AML-193 (cell line): ENCODE data around the gene TSR3.

Experiments used
- DNase-seq, 2 experiments: peaks; one replicate each; lab custom pipeline; 2025; lab: John Stamatoyannopoulos, UW

Gene TSR3

GRCh38 chr16:1323296-1324239 lies 28.1 kb downstream of the TSR3 start:
- DNase-seq = no peak

GRCh38 chr16:1322407-1322806 lies 29.3 kb downstream of the TSR3 start:
- DNase-seq = no peak

DNA sequence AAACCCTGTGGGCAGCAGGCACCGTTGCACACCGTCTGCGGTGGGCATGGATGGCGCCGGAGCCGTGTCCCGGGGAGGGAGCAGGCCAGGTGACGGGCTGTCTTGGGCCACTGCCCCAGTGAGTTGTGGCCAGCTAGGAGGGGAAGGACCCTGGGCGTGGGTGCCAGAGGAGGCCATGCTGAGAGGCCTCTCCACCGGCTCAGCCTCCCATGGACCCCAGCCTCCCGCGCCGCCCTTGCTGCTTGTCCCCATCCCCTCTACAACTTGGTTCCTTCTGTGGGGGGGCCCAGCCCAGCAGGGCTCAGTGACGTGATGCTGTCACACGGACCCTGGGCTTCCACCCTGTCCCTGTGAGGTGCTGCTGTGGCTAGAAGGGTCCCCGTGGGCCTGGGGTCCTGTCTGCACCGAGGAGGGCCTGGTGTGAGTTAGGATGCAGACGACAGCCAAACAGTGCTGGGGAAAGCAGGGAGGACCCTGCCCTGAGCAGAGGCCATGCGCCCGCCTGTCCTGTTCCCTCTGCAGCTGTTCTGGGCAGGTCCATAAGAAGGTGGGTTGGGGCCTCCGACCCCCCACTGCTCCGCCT lies 30.9 kb downstream of the TSR3 start:
- no peak for DNase-seq

DNA sequence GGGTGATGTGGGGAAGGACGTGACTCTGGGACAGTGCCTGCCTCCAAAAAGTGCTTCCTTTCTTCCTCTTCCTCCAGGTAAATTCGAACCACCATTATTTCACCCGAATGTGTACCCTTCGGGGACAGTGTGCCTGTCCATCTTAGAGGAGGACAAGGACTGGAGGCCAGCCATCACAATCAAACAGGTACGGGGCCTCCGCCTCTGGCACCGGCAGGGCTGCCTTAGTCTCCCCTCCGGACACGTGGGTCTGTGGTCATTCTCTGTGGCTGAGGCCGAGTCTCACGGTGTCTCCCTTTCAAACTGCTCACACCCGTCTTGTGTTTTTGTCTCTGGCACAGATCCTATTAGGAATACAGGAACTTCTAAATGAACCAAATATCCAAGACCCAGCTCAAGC lies 31.6 kb downstream of the TSR3 start:
- no peak for DNase-seq

DNA sequence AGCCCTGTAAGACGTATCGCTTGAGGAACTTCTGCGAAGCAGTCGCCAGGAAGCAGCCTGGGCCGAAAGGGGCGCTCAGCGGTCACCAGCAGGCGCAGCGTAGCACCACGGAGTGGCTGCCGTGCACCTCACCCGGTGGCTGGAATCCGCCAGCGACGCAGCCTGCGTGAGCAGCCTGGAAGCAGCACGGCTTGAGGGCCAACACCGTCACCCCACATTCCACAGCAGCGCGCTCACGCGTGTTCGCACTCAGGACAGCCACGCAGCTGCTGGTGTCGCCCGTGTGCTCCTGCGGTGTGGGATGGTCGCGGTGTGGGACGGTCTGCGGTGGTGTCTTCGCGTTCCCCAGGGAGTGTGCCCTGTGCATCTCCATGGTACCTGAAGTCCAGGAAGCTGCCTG lies 32.6 kb downstream of the TSR3 start:
- no peak for DNase-seq

- DNase-seq = no peak
Observed at GRCh38 chr16:1318268-1318545, 33.5 kb downstream of the TSR3 start.

DNA sequence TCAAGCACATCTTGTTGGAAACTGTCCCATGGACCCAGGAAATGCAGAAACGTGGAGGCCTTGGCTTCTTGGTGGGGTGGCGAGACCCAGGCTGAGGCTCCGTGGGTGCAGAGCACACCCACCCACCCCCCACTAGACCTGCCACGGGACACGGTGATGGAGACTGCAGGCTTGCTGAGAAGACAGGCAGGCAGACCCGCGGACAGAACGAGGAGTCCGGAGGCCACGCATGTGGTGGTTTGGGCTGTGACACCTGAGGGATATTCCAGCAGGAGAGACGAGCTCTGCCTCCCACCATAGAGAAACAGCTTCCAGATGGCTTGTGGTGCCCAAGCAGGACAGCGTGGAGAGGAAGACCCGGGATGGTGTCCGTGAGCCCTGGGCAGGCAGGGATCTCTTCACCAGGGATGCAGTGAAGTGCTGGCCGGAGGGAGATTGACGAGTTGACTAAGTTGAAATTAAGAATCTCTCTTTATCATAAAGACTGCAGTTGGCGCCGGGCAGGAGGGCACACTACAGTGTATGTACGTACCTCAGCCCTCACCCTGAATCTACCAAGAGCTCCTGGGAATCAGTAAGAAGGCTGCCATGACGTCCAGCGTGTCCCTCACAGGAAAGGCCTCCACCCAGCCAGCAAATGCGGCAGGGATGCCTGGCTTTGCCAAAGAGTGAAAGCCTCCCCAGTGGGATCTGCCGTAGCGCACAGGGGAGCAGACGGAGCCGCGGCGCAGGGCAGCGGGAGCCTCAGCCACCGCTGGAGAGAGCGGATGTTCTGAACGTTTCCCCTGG lies 34.0 kb downstream of the TSR3 start:
- DNase-seq = no peak

- no peak for DNase-seq
Observed at GRCh38 chr16:1316033-1316405, 35.7 kb downstream of the TSR3 start.

GRCh38 chr16:1315081-1316032 lies 36.3 kb downstream of the TSR3 start:
- DNase-seq = no peak

DNA sequence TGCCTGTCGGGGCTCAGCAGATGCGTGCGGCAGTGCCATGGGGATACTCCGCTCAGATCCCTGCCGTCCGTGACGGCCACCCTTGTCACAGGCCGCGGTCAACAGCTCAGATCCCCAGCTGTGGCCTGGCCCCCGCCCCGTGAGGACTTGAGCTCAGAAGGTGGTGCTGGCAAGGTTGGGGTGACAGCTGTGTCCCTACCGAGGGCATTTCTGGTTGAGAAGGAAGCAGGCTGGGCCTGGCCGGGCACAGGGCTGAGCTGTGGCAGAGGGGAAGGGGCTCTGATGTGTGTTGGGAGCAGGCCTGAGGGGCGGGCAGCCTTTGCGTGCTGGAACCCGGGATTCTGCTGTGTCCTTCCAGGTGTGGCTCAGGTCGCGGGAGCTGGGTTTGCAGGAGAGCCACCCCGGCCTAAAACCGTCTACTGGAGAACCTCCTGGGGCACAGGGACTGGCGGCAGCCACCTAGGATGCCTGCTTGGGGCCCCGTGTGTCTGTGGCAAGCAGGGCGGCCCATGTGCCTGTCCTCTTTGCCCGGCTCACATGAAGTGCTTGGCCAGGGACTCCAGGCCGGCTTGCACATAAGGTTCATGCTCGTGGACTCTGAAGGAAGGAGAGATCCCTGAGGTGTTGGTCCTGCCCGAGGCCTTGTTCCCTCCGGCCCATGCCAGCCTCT lies 37.1 kb downstream of the TSR3 start:
- no peak for DNase-seq

DNA sequence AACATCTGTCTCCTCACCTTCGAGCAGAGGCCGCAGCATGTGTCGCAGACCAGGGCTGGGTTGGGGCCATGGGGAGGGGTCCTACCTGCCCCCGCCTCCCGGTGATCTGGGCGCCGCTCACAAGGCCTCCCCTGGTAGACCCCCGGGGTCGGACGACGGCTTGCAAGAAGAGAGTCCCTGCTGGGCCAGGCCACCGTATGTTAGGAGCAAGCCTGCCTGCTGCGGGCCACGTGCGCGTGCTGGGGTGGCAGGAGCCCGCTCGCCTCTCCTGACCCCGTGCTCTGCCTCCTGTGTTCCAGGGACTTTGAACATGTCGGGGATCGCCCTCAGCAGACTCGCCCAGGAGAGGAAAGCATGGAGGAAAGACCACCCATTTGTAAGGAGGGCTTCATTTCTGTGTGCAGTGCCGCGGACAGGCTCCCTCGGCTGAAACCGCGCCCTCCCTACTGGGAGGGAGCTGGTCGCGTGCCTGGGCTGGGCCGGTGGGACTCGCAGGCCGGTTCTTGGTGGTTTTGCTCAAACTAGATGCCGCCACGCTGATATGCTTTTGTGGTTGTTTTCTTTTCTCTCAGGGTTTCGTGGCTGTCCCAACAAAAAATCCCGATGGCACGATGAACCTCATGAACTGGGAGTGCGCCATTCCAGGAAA lies 37.8 kb downstream of the TSR3 start:
- DNase-seq = no peak

DNA sequence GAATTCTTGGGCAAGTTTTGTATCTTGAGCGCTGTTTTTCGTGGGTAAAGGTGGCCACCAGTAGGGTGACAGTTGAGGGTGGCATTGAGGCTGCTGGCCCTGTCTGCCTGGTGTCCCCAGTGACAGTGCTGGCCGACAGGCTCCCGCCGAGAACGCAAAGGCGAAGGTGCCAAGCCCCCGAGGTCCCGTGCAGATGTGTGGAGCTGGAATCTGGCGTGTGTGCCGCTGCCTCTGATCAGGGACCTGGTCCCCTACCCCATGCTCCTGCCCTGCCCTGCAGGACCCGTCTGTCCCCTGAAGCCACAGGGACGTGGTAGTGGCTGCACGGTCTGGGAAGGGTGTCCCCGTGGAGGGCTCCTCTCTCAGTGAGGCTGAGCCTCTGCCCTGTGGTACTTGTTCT lies 38.8 kb downstream of the TSR3 start:
- no peak for DNase-seq

DNA sequence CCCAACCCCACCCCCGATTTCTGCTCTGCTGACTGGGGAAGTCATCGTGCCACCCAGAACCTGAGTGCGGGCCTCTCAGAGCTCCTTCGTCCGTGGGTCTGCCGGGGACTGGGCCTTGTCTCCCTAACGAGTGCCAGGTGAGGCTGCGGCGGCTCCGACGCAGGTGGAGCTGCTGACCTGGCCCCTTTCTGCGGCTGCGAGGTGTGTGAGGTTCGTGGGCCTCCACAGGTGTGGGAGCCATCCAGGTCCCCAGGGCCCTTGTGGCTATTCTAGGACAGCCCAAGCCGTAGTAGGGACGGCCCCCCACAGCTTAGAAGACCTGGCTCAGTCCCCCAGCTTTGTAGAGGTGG lies 39.2 kb downstream of the TSR3 start:
- DNase-seq = no peak

DNA sequence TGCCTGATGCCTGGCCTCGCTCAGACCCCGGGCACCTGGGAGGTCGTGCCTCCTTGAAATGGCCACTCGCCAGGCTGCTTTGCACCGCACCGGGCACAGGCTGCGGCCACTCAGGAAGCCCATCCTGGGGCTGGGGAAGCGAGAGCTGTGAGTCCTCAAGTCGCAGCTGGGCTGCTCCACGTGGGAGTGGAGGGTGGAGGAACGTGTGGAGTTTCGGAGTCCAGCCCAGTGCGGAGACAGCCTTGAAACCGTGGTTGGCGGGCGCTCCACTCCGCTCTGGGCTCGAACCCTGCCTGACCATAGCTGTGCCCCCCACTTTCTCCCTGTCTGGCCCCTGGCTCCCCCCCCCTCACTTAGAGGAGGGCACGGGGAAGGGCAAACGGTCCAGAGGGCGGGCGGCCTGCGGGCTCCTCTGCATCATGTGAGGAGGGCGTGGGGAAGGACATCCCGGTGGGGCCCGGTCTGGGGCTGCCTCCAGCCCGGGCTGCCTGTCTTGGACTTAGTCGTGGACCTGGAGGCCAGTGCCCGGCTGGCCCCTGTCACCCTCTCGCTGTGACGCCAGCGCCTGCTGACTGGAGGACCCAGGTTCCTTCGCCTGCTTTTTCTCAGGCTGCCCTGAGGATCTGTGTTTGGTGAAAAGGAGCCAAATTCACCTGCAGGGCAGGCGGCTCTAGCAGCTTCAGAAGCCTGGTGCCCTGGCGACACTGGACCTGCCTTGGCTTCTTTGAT lies 39.8 kb downstream of the TSR3 start:
- no peak for DNase-seq

DNA sequence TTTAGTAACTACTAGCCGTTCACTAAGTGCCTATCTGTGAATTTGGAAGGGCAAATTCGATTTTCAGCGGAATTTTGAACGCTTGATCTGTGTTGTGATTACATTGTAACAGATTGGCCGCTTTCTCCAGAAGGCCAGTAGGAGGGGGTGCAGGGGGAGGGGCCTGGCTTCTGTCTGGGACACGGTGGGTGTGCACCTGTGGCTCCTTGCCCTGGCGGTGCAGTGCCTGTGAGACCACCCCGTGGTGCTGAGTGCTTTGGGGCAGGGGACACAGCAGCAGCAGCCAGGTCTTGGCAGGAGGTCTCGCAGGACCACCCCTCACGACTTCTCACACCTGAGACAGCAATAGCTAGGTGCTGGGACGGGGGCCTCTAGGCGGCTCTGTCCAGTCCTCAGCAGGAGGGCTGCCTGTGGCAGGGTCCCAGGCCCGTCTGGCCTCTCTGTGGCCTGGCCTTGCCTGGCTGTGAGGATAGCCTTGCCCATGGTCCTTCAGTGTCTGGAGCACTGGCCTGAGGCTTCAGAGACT lies 40.4 kb downstream of the TSR3 start:
- no peak for DNase-seq

DNA sequence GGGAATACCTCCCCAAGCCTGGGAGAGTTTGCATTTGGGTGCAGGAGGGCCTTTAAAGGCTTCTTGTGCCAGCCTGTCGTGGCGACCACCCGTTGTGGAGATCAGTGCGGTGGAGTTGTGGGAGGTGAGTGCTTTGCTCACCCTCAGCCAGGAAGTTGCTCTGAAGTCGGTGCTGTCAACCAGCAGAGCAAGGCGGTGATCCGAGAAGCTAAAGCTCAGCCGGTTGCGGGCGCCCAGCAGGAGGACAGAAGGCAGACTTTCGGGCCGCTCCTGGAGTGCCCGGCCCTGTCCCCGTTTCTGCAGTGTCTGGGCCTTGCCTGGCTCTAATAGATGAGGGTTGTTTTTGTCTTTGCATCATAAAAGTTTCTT lies 40.9 kb downstream of the TSR3 start:
- DNase-seq = peak in 1 of 2 experiments; percentile 3

GRCh38 chr16:1309888-1310831 lies 41.5 kb downstream of the TSR3 start:
- DNase-seq = peak in 1 of 2 experiments; percentile 5

- peak; percentile 92 to 93 for DNase-seq
Observed at GRCh38 chr16:1308977-1309885, 42.4 kb downstream of the TSR3 start, which contains the start of gene UBE2I. TSS of gene UBE2I (plus strand) at chr16:1309636. CDS start at chr16:1314031, 4,395 bp downstream.
